PC-9 (cell line): ENCODE data around the gene KRT77.

Experiments used
- CTCF ChIP-seq: fragments of 200-600 bp; sonication (generic); conservative IDR thresholded peaks from 2 replicates; pipeline ENCODE4 v1.6.1; 2017; ENCODE audit warnings: mixed run types, antibody characterized with exemption, mild to moderate bottlenecking, moderate library complexity
- EZH2 ChIP-seq: fragments of 200-600 bp; sonication (generic); IDR thresholded peaks from 2 replicates; pipeline ENCODE4 v1.8.0; 2017; ENCODE audit warnings: antibody characterized with exemption, low read depth

DNA sequence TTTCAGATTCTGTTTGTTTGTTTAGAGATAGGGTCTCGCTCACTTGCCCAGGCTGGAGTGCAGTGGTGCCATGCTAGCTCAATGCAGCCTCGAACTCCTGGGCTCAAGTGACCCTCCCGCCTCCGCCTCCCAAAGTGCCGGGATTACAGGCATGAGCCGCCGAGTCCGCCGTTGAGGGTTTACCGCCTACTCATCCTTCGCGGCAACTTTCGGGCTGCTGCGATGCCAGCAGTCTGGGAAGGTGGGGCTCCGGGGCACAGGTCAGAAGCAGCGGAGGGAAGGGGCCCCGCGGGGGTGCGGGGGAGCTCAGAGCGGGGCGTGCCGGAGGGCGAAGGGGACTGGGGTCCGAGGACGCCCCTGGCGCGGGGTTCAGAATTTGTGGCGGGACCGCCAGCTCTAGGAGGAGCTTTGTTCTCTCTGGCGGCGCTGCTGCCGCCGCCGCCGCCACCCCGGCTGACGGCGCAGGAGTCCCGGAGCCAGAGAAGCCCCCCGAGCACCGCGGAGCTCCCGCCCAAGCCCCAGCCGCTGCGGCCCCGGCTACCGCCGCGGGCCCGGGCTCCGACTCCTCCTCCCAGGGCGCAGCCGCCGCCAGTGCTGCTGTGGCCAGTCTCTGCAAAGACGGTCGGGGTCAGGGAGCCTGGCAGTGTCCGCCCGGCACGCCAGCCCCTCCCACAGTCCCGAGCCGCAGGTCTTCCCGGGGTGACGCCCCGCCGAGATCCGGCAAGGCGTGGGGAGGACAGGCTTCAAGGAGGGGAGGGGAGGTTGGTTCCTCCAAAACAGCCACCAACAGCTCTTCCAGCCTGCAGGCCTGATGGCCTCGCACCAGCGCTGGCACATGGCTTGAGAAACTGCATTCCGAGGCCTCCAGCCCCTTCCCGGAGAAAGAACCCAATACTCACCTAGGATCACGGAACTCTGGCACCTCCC lies 10.9 kb upstream of the KRT77 start:
- no peak for TF ChIP-seq EZH2
- no peak for TF ChIP-seq CTCF
